ENCODE data around the gene PSAT1. TPM values are rescaled to one million over a fixed set of nuclear protein-coding genes. Genes with fewer than 3 reads are reported as not detected.

The PSAT1 gene
- polyA plus RNA-seq, 1 donor (not counting 4 experiments of a cell fraction or from before 2014, with no cell fraction given), result 88.9 TPM

DNA sequence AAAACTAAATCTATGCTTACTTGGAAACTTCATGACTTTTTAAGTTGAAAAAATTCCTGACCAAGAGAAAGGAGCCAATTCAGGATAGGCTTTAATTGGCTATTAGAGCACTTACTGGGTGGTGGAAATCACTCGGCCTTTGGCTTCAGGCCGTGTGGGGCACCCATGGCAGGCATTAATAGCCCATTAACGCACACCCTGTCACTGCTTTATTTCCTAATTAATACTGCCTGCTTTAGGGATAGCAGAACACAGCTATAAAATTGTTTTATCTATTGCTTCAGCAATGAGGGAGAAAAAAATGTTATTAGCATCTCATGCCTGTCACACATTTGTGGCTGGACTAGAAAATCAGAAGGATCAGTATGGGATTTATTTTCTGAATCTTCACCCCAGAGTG, 58.1 kb downstream of the PSAT1 start:
- H3K9me3 ChIP-seq (ENCODE audit: control insufficient read depth, low read depth, low read length), result no peaks in the 10 kb centered on the region
- DNase-seq (ENCODE audit: low read depth, low spot score) (no peak), FAIRE-seq (no peak)
- no peaks in the 10 kb centered on the region for H3K36me3 ChIP-seq (ENCODE audit: control insufficient read depth in 2 of 2, extremely low read depth in 1 of 2, insufficient read depth in 2 of 2, low read length in 2 of 2)
- no peaks in the 10 kb centered on the region for H3K9me1 ChIP-seq (ENCODE audit: control insufficient read depth, extremely low read depth, insufficient read depth, low read length)
- H3K27me3 ChIP-seq (ENCODE audit: control insufficient read depth, extremely low read depth, insufficient read depth, low read length), result no peaks in the 10 kb centered on the region
- H3K79me2 ChIP-seq (ENCODE audit: control insufficient read depth, insufficient read depth, low read length), result no peaks in the 10 kb centered on the region
- TF ChIP-seq CTCF (optimal IDR thresholded peaks at IDR 0.05 in 1 of 3, IDR thresholded peaks at IDR 0.05 in 1 of 3, conservative IDR thresholded peaks at IDR 0.05 in 1 of 3; ENCODE audit: extremely low read depth in 1 of 3, insufficient read depth in 2 of 3, low read length in 3 of 3) (no peak), EZH2 (IDR thresholded peaks at IDR 0.05; ENCODE audit: low read length) (no peak)
- no peak overlapping the region for H3K27ac ChIP-seq (ENCODE audit: control insufficient read depth, insufficient read depth, low read length)
- H3K4me1 ChIP-seq (ENCODE audit: control insufficient read depth, extremely low read depth, insufficient read depth, low read length), result no peaks in the 10 kb centered on the region
- H2AFZ ChIP-seq (ENCODE audit: control insufficient read depth, low read length), result no peak overlapping the region
- H3K4me2 ChIP-seq (ENCODE audit: control insufficient read depth, extremely low read depth, insufficient read depth, low read depth, low read length), result no peak overlapping the region
- dilution Hi-C loops (cut with MboI; ENCODE audit: extremely low pct_ligation_motif_present, low sequenced_read_pairs), result no loop called here
- H3K9ac ChIP-seq (ENCODE audit: control insufficient read depth, extremely low read depth, insufficient read depth, low read length), result no peak overlapping the region
- no peak overlapping the region for H3K4me3 ChIP-seq (ENCODE audit: control insufficient read depth in 2 of 3, extremely low read depth in 1 of 3, insufficient read depth in 2 of 3, low read depth in 1 of 3, low read length in 3 of 3)
- H4K20me1 ChIP-seq (ENCODE audit: control insufficient read depth, extremely low read depth, insufficient read depth, low read length), result no peaks in the 10 kb centered on the region

DNA sequence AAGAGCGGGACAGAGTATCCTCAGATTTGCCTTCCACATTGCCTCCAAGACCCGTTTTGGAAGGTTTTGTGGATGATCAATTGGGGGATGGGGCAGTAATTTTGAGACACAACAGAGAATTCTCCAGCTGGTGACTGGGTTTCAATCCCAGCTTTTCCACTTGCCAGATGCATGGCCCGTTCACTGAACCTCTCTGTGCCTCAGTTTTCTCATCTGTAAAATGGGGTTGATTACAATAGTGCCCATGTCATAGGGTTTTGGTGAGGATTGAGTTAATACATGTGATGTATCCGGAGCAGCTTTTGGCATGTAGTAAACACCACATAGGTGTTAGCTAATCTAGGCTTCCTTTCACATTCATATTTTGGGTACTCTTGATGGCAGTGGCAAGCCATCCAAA, 59.7 kb downstream of the PSAT1 start:
- Histone ChIP-seq H3K79me2 (ENCODE audit: control insufficient read depth, insufficient read depth, low read length) (no peaks in the 10 kb centered on the region), H3K27me3 (ENCODE audit: control insufficient read depth, extremely low read depth, insufficient read depth, low read length) (no peaks in the 10 kb centered on the region), H2AFZ (ENCODE audit: control insufficient read depth, low read length) (no peak overlapping the region), H3K9me1 (ENCODE audit: control insufficient read depth, extremely low read depth, insufficient read depth, low read length) (no peaks in the 10 kb centered on the region), H3K36me3 (ENCODE audit: control insufficient read depth in 2 of 2, extremely low read depth in 1 of 2, insufficient read depth in 2 of 2, low read length in 2 of 2) (no peaks in the 10 kb centered on the region), H3K4me1 (ENCODE audit: control insufficient read depth, extremely low read depth, insufficient read depth, low read length) (no peaks in the 10 kb centered on the region), H3K9ac (ENCODE audit: control insufficient read depth, extremely low read depth, insufficient read depth, low read length) (no peak overlapping the region), H3K4me3 (ENCODE audit: control insufficient read depth in 2 of 3, extremely low read depth in 1 of 3, insufficient read depth in 2 of 3, low read depth in 1 of 3, low read length in 3 of 3) (no peak overlapping the region), H3K9me3 (ENCODE audit: control insufficient read depth, low read depth, low read length) (no peaks in the 10 kb centered on the region), H4K20me1 (ENCODE audit: control insufficient read depth, extremely low read depth, insufficient read depth, low read length) (no peaks in the 10 kb centered on the region), H3K4me2 (ENCODE audit: control insufficient read depth, extremely low read depth, insufficient read depth, low read depth, low read length) (no peak overlapping the region), H3K27ac (ENCODE audit: control insufficient read depth, insufficient read depth, low read length) (no peak overlapping the region)
- dilution Hi-C loops (cut with MboI; ENCODE audit: extremely low pct_ligation_motif_present, low sequenced_read_pairs), result no loop called here
- DNase-seq (ENCODE audit: low read depth, low spot score) (no peak), FAIRE-seq (no peak)
- TF ChIP-seq CTCF (optimal IDR thresholded peaks at IDR 0.05 in 1 of 3, IDR thresholded peaks at IDR 0.05 in 1 of 3, conservative IDR thresholded peaks at IDR 0.05 in 1 of 3; ENCODE audit: extremely low read depth in 1 of 3, insufficient read depth in 2 of 3, low read length in 3 of 3), result no peak

Measured in keratinocyte (primary cell).